ENCODE data around the gene DOCK2.

The DOCK2 gene

DNA sequence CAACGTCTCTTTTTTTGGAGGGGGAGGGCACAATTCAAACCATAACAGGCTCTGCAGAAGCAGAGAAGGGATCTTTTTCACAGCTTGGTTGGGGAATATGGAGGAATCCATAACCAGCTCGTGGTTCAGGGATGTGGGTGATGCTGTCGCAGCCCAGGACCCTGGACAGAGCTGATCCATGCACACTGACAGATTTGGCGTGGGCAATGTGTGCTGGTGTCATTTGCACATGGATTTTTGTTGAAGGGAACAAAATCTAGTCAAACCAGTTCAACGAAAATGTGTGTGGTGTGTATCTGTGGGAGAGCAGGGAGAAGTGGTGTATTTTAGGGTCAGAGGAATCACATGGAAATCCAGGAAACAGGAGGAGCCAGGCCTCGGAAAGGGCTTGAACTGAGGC lies 4.2 kb downstream of the DOCK2 start:
- Histone ChIP-seq H3K9me3 (ENCODE audit: insufficient read depth, low read length) (peaks cover 11% of the 10 kb centered on the region; the same call in 1 of the 2 replicates), H3K4me3 (ENCODE audit: insufficient read depth, low read length, poor library complexity, severe bottlenecking) (no peak overlapping the region), H3K36me3 (ENCODE audit: low read length) (peaks cover 17% of the 10 kb centered on the region), H3K27me3 (ENCODE audit: low read length) (no peaks in the 10 kb centered on the region), H2AFZ (ENCODE audit: low read depth, low read length, severe bottlenecking) (no peak overlapping the region), H3K4me2 (ENCODE audit: low read depth, low read length, poor library complexity, severe bottlenecking) (no peak overlapping the region), H3K27ac (ENCODE audit: low read depth, low read length) (no peak overlapping the region), H4K20me1 (ENCODE audit: low read depth, low read length) (peaks cover 25% of the 10 kb centered on the region; the same call in 1 of the 2 replicates), H3K9ac (ENCODE audit: low read length) (no peak overlapping the region), H3K9me2 (replicated peaks; ENCODE audit: insufficient read depth, low read length) (no peaks in the 10 kb centered on the region), H3K79me2 (ENCODE audit: insufficient read depth, low read length) (peaks cover 94% of the 10 kb centered on the region), H3F3A (ENCODE audit: insufficient read depth) (peaks cover under 1% of the 10 kb centered on the region; the same call in 1 of the 2 replicates)
- TF ChIP-seq, protein P1, sequence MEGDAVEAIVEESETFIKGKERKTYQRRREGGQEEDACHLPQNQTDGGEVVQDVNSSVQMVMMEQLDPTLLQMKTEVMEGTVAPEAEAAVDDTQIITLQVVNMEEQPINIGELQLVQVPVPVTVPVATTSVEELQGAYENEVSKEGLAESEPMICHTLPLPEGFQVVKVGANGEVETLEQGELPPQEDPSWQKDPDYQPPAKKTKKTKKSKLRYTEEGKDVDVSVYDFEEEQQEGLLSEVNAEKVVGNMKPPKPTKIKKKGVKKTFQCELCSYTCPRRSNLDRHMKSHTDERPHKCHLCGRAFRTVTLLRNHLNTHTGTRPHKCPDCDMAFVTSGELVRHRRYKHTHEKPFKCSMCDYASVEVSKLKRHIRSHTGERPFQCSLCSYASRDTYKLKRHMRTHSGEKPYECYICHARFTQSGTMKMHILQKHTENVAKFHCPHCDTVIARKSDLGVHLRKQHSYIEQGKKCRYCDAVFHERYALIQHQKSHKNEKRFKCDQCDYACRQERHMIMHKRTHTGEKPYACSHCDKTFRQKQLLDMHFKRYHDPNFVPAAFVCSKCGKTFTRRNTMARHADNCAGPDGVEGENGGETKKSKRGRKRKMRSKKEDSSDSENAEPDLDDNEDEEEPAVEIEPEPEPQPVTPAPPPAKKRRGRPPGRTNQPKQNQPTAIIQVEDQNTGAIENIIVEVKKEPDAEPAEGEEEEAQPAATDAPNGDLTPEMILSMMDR (IDR thresholded peaks at IDR 0.05; ENCODE audit: insufficient read depth, low read length, poor library complexity, severe bottlenecking): no peak

DNA sequence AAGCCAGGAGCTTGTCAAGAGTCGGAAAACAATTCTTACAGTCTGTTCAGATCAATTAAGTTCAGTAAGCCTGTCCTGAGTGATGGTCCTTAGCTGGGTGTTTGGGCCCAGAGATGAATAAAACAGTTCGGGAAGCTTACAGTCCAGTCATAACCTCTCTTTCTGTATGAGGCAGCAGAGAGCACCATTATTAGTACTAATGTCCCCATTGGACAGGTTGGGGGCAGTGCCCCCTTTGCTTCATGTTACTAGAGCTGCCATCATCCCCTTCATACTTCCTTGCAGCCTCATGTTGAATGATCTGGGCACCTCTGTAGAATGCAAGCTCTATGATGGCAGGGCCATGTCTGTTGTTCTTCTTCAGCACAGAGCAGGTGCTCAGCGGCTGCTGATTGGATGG lies 9.8 kb downstream of the DOCK2 start:
- no peak overlapping the region for H3K9ac ChIP-seq (ENCODE audit: low read length)
- no peaks in the 10 kb centered on the region for H3K27me3 ChIP-seq (ENCODE audit: low read length)
- H3K36me3 ChIP-seq (ENCODE audit: low read length): no peaks in the 10 kb centered on the region
- H3K9me3 ChIP-seq (ENCODE audit: insufficient read depth, low read length): no peaks in the 10 kb centered on the region
- H3K4me3 ChIP-seq (ENCODE audit: insufficient read depth, low read length, poor library complexity, severe bottlenecking): no peak overlapping the region
- H3K27ac ChIP-seq (ENCODE audit: low read depth, low read length): no peak overlapping the region
- no peaks in the 10 kb centered on the region for H3K9me2 ChIP-seq (replicated peaks; ENCODE audit: insufficient read depth, low read length)
- no peak overlapping the region for H2AFZ ChIP-seq (ENCODE audit: low read depth, low read length, severe bottlenecking)
- TF ChIP-seq, protein P1 (IDR thresholded peaks at IDR 0.05; ENCODE audit: insufficient read depth, low read length, poor library complexity, severe bottlenecking): no peak
- TF ChIP-seq EZH2phosphoT487 (conservative IDR thresholded peaks at IDR 0.05; ENCODE audit: low read length): no peak
- H3F3A ChIP-seq (ENCODE audit: insufficient read depth): no peaks in the 10 kb centered on the region
- peaks cover 61% of the 10 kb centered on the region for H4K20me1 ChIP-seq (ENCODE audit: low read depth, low read length)
- H3K79me2 ChIP-seq (ENCODE audit: insufficient read depth, low read length): peaks cover 100% of the 10 kb centered on the region
- H3K4me2 ChIP-seq (ENCODE audit: low read depth, low read length, poor library complexity, severe bottlenecking): no peak overlapping the region

- Histone ChIP-seq H3K4me3 (ENCODE audit: insufficient read depth, low read length, poor library complexity, severe bottlenecking) (no peak overlapping the region), H3K9ac (ENCODE audit: low read length) (no peak overlapping the region), H4K20me1 (ENCODE audit: low read depth, low read length) (peaks cover 63% of the 10 kb centered on the region), H3F3A (ENCODE audit: insufficient read depth) (no peaks in the 10 kb centered on the region), H3K36me3 (ENCODE audit: low read length) (no peaks in the 10 kb centered on the region), H3K79me2 (ENCODE audit: insufficient read depth, low read length) (peaks cover 100% of the 10 kb centered on the region), H3K27me3 (ENCODE audit: low read length) (no peaks in the 10 kb centered on the region), H3K27ac (ENCODE audit: low read depth, low read length) (no peak overlapping the region), H3K9me2 (replicated peaks; ENCODE audit: insufficient read depth, low read length) (no peaks in the 10 kb centered on the region), H3K4me2 (ENCODE audit: low read depth, low read length, poor library complexity, severe bottlenecking) (no peak overlapping the region), H2AFZ (ENCODE audit: low read depth, low read length, severe bottlenecking) (no peak overlapping the region), H3K9me3 (ENCODE audit: insufficient read depth, low read length) (no peaks in the 10 kb centered on the region)
- TF ChIP-seq EZH2phosphoT487 (conservative IDR thresholded peaks at IDR 0.05; ENCODE audit: low read length): no peak
- TF ChIP-seq, protein P1 (IDR thresholded peaks at IDR 0.05; ENCODE audit: insufficient read depth, low read length, poor library complexity, severe bottlenecking): no peak
Measured at GRCh38 chr5:169647566-169647965, 10.5 kb downstream of the DOCK2 start.
